GM23338 (cell line): Measurements from ENCODE around the gene CFAP58. TPM values are rescaled to one million over a fixed set of nuclear protein-coding genes. Genes with fewer than 3 reads are reported as not detected.

ENCODE experiments used
- ATAC-seq: fragments of 200-7000 bp; cut with Tn5 transposase; 3 replicates; pipeline ENCODE4 v1.9.1; 2020
- DNase-seq: peaks from one replicate; pipeline ENCODE4 v3.0.0-alpha.2; 2015; ENCODE audit warnings: low spot score
- H2AFZ ChIP-seq: fragments of 200-600 bp; sonication (generic); 2 replicates; pipeline ENCODE4 v1.8.0; 2016; ENCODE audit warnings: antibody characterized with exemption, mild to moderate bottlenecking, moderate library complexity
- H3F3A ChIP-seq: fragments of 200-600 bp; sonication (generic); replicated peaks from 2 replicates; pipeline ENCODE4 v1.8.0; 2017; ENCODE audit warnings: antibody characterized with exemption, mixed run types, low read depth
- H3K27ac ChIP-seq: fragments of 200-600 bp; sonication (generic); 2 replicates; pipeline ENCODE4 v1.6.1; 2016; ENCODE audit warnings: low read depth
- H3K27me3 ChIP-seq: fragments of 200-600 bp; sonication (generic); 2 replicates; pipeline ENCODE4 v1.8.0; 2016; ENCODE audit warnings: mild to moderate bottlenecking, mixed run types, moderate library complexity; ENCODE audit not compliant: insufficient read depth
- H3K36me3 ChIP-seq: fragments of 200-600 bp; sonication (generic); 2 replicates; pipeline ENCODE4 v1.8.0; 2016; ENCODE audit warnings: mild to moderate bottlenecking; ENCODE audit not compliant: insufficient read depth
- H3K4me1 ChIP-seq: fragments of 200-600 bp; sonication (generic); 2 replicates; pipeline ENCODE4 v1.8.0; 2016; ENCODE audit warnings: mild to moderate bottlenecking, moderate library complexity; ENCODE audit not compliant: insufficient read depth
- H3K4me2 ChIP-seq: fragments of 200-600 bp; sonication (generic); 2 replicates; pipeline ENCODE4 v1.7.1; 2017; ENCODE audit warnings: mixed run types
- H3K4me3 ChIP-seq: fragments of 200-600 bp; sonication (generic); 2 replicates; pipeline ENCODE4 v1.6.1; 2016; ENCODE audit warnings: mixed run types
- H3K79me2 ChIP-seq: fragments of 200-600 bp; sonication (generic); replicated peaks from 2 replicates; pipeline ENCODE4 v1.8.0; 2017; ENCODE audit warnings: mild to moderate bottlenecking; ENCODE audit not compliant: insufficient read depth
- H3K9me2 ChIP-seq: fragments of 200-600 bp; sonication (generic); 2 replicates; pipeline ENCODE4 v1.8.0; 2017; ENCODE audit not compliant: insufficient read depth
- H4K20me1 ChIP-seq: fragments of 200-600 bp; sonication (generic); replicated peaks from 2 replicates; pipeline ENCODE4 v1.8.0; 2017; ENCODE audit warnings: mild to moderate bottlenecking; ENCODE audit not compliant: insufficient read depth
- H3K27ac Mint-ChIP-seq: 2 replicates; pipeline ENCODE4 v1.8.0; 2020; ENCODE audit warnings: inconsistent platforms, mild to moderate bottlenecking, moderate library complexity, mixed read lengths
- H3K27me3 Mint-ChIP-seq: 3 replicates; pipeline ENCODE4 v1.8.0; 2022; ENCODE audit warnings: low read depth, mild to moderate bottlenecking, moderate library complexity, mixed read lengths, inconsistent platforms; ENCODE audit not compliant: insufficient read depth, poor library complexity
- H3K36me3 Mint-ChIP-seq: 3 replicates; pipeline ENCODE4 v1.8.0; 2021; ENCODE audit warnings: low read depth, mild to moderate bottlenecking, inconsistent platforms, moderate library complexity, mixed read lengths
- H3K4me1 Mint-ChIP-seq: 3 replicates; pipeline ENCODE4 v1.8.0; 2020; ENCODE audit warnings: mild to moderate bottlenecking, inconsistent platforms, mixed read lengths
- H3K4me3 Mint-ChIP-seq: 3 replicates; pipeline ENCODE4 v1.8.0; 2021; ENCODE audit warnings: moderate library complexity, mild to moderate bottlenecking, inconsistent platforms, mixed read lengths
- H3K9me3 Mint-ChIP-seq: 3 replicates; pipeline ENCODE4 v1.8.0; 2020; ENCODE audit warnings: moderate library complexity, mild to moderate bottlenecking, inconsistent platforms, mixed read lengths
- CREB1 ChIP-seq: fragments of 250-450 bp; sonication (Bioruptor Pico); IDR thresholded peaks from 2 replicates; pipeline ENCODE4 v1.5.0; 2020; ENCODE audit warnings: low read depth, mild to moderate bottlenecking, moderate library complexity
- CTCF ChIP-seq, 2 experiments: fragments of 200-600 bp in 1 of 2; sonication (generic) in 1 of 2; conservative IDR thresholded peaks; 2 replicates each; pipeline versions ENCODE4 v1.5.1 to v1.6.1; 2016 to 2017; ENCODE audit warnings: antibody characterized with exemption in 2 of 2, low read depth in 2 of 2, mild to moderate bottlenecking in 2 of 2, moderate library complexity in 1 of 2
- EZH2 ChIP-seq: fragments of 200-600 bp; sonication (generic); IDR thresholded peaks from one replicate; pipeline ENCODE4 v1.8.0; 2017; ENCODE audit warnings: antibody characterized with exemption, mild to moderate bottlenecking, low read depth; ENCODE audit not compliant: unreplicated experiment
- EZH2phosphoT487 ChIP-seq: fragments of 200-600 bp; sonication (generic); IDR thresholded peaks from one replicate; pipeline ENCODE4 v1.8.1; 2018; ENCODE audit warnings: antibody characterized with exemption; ENCODE audit not compliant: unreplicated experiment
- JUNB ChIP-seq: IDR thresholded peaks from one replicate; pipeline ENCODE4 v1.6.1; 2016; ENCODE audit warnings: antibody characterized with exemption; ENCODE audit not compliant: unreplicated experiment
- NANOG ChIP-seq: IDR thresholded peaks from 2 replicates; pipeline ENCODE4 v1.6.1; 2016; ENCODE audit warnings: antibody characterized with exemption, borderline replicate concordance
- POLR2AphosphoS5 ChIP-seq: IDR thresholded peaks from 2 replicates; pipeline ENCODE4 v1.6.1; 2016; ENCODE audit warnings: antibody characterized with exemption, low read depth
- STAT1 ChIP-seq: IDR thresholded peaks from one replicate; pipeline ENCODE4 v1.6.1; 2016; ENCODE audit warnings: antibody characterized with exemption; ENCODE audit not compliant: unreplicated experiment
- ZNF114 ChIP-seq: fragments of 250-450 bp; sonication (Bioruptor Pico); IDR thresholded peaks from 2 replicates; pipeline ENCODE4 v1.5.0; 2020; ENCODE audit warnings: mild to moderate bottlenecking, moderate library complexity
- ZNF331 ChIP-seq: fragments of 250-450 bp; sonication (Bioruptor Pico); IDR thresholded peaks from 2 replicates; pipeline ENCODE4 v1.5.0; 2020; ENCODE audit warnings: low read depth, mild to moderate bottlenecking, moderate library complexity
- polyA plus RNA-seq: library from polyadenylated mRNA; unstranded; fragments of >200 nt; fragmentation: Nextera tagmentation; extraction: Ambion mirVana; gene quantifications from 2 replicates; pipeline ENCODE4 v1.2.1, GENCODE V29; 2016
- total RNA-seq: library from RNA; depleted of rRNA; stranded (reverse); fragments of >200 nt; shearing (Covaris generic); gene quantifications from 2 replicates; pipeline ENCODE4 v1.2.3, GENCODE V29; 2014
- TF ChIP-seq, protein P1 (sequence below): fragments of 250-450 bp; sonication (Bioruptor Pico); IDR thresholded peaks from 2 replicates; pipeline ENCODE4 v1.5.0; 2020; ENCODE audit warnings: mild to moderate bottlenecking, moderate library complexity

The CFAP58 gene
- total and polyA plus RNA-seq, 2 experiments from 2014 or later: 0.63 to 0.89 TPM

DNA sequence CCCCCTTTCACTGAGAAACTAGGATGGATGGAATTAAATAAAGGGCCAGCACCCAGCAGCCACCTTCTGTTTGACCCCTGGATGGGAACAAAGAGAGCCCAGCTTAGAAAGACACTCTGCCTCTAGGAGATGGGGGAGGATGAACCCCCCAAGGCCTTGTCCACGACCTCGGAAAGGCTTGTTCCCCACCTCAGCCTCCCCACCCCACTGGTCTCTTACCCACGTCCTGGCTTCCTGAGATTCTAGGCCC lies 25.1 kb upstream of the CFAP58 start (continued):
- TF ChIP-seq EZH2phosphoT487: no peak

GRCh38 chr10:104328896-104329710 lies 24.5 kb upstream of the CFAP58 start:
- Histone ChIP-seq H2AFZ (no peak overlapping the region), H3K27ac (peak overlapping the region; percentile 92), H3K79me2 (peaks cover 97% of the 10 kb centered on the region), H3K27me3 (no peaks in the 10 kb centered on the region), H3K4me2 (peak overlapping the region; percentile 61), H3F3A (peaks cover 7% of the 10 kb centered on the region), H3K36me3 (no peaks in the 10 kb centered on the region), H3K9me2 (0 out of 2 replicates have a peak, but pooled peaks cover 2% of the 10 kb centered on the region), H3K4me1 (peaks cover 71% of the 10 kb centered on the region), H4K20me1 (no peaks in the 10 kb centered on the region; the same call in 1 of the 2 replicates), H3K4me3 (peak overlapping the region; percentile 33; the same call in 1 of the 2 replicates)
- TF ChIP-seq ZNF331 (CRISPR knock-in tag) (no peak), EZH2 (no peak), EZH2phosphoT487 (no peak), CTCF (conservative IDR thresholded peaks at IDR 0.05; ENCODE audit: low read depth in 2 of 2) (no peak), CREB1 (CRISPR knock-in tag) (no peak), POLR2AphosphoS5 (no peak), JUNB (no peak), STAT1 (no peak), ZNF114 (no peak), NANOG (no peak)
- TF ChIP-seq, protein P1, sequence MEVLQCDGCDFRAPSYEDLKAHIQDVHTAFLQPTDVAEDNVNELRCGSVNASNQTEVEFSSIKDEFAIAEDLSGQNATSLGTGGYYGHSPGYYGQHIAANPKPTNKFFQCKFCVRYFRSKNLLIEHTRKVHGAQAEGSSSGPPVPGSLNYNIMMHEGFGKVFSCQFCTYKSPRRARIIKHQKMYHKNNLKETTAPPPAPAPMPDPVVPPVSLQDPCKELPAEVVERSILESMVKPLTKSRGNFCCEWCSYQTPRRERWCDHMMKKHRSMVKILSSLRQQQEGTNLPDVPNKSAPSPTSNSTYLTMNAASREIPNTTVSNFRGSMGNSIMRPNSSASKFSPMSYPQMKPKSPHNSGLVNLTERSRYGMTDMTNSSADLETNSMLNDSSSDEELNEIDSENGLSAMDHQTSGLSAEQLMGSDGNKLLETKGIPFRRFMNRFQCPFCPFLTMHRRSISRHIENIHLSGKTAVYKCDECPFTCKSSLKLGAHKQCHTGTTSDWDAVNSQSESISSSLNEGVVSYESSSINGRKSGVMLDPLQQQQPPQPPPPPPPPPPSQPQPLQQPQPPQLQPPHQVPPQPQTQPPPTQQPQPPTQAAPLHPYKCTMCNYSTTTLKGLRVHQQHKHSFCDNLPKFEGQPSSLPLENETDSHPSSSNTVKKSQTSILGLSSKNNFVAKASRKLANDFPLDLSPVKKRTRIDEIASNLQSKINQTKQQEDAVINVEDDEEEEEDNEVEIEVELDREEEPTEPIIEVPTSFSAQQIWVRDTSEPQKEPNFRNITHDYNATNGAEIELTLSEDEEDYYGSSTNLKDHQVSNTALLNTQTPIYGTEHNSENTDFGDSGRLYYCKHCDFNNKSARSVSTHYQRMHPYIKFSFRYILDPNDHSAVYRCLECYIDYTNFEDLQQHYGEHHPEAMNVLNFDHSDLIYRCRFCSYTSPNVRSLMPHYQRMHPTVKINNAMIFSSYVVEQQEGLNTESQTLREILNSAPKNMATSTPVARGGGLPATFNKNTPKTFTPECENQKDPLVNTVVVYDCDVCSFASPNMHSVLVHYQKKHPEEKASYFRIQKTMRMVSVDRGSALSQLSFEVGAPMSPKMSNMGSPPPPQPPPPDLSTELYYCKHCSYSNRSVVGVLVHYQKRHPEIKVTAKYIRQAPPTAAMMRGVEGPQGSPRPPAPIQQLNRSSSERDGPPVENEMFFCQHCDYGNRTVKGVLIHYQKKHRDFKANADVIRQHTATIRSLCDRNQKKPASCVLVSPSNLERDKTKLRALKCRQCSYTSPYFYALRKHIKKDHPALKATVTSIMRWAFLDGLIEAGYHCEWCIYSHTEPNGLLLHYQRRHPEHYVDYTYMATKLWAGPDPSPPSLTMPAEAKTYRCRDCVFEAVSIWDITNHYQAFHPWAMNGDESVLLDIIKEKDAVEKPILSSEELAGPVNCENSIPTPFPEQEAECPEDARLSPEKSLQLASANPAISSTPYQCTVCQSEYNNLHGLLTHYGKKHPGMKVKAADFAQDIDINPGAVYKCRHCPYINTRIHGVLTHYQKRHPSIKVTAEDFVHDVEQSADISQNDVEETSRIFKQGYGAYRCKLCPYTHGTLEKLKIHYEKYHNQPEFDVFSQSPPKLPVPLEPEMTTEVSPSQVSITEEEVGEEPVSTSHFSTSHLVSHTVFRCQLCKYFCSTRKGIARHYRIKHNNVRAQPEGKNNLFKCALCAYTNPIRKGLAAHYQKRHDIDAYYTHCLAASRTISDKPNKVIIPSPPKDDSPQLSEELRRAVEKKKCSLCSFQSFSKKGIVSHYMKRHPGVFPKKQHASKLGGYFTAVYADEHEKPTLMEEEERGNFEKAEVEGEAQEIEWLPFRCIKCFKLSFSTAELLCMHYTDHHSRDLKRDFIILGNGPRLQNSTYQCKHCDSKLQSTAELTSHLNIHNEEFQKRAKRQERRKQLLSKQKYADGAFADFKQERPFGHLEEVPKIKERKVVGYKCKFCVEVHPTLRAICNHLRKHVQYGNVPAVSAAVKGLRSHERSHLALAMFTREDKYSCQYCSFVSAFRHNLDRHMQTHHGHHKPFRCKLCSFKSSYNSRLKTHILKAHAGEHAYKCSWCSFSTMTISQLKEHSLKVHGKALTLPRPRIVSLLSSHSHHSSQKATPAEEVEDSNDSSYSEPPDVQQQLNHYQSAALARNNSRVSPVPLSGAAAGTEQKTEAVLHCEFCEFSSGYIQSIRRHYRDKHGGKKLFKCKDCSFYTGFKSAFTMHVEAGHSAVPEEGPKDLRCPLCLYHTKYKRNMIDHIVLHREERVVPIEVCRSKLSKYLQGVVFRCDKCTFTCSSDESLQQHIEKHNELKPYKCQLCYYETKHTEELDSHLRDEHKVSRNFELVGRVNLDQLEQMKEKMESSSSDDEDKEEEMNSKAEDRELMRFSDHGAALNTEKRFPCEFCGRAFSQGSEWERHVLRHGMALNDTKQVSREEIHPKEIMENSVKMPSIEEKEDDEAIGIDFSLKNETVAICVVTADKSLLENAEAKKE (CRISPR knock-in tag): no peak
- Mint-ChIP-seq H3K36me3 (peaks cover 23% of the 10 kb centered on the region), H3K9me3 (no peaks in the 10 kb centered on the region; the same call in 2 of the 3 replicates), H3K4me3 (peak overlapping the region; percentile 58), H3K27ac (peak overlapping the region; percentile 98), H3K4me1 (peaks cover 93% of the 10 kb centered on the region), H3K27me3 (peaks cover 8% of the 10 kb centered on the region)
- ATAC-seq (peak; percentile 61), DNase-seq (peak; percentile 58)
